CD4-positive, alpha-beta memory T cell (primary cell): Measurements from ENCODE around the gene ECT2L. TPM values are rescaled to one million over a fixed set of nuclear protein-coding genes. Genes with fewer than 3 reads are reported as not detected.

Experiments used
- CTCF ChIA-PET: fragments of 350-600 bp; sonication (Branson Sonifier 250); formaldehyde crosslinking; loops from one replicate; lab custom pipeline; 2021; ENCODE audit warnings: inconsistent platforms; ENCODE audit not compliant: partially characterized antibody; lab: Charles Lee
- POLR2A ChIA-PET: fragments of 350-600 bp; sonication (Branson Sonifier 250); formaldehyde crosslinking; loops from one replicate; lab custom pipeline; 2021; ENCODE audit not compliant: partially characterized antibody; lab: Charles Lee
- DNase-seq, 5 donors: peaks; one replicate each; pipeline versions ENCODE4 v3.0.0 to v3.0.0-alpha.2; 2020 to 2022; ENCODE audit warnings: mixed read lengths in 1 of 5
- H3K27ac ChIP-seq: one replicate; pipeline ENCODE4 v1.7.0; 2013; ENCODE audit warnings: low read depth, low read length
- H3K27me3 ChIP-seq: 2 replicates; pipeline ENCODE4 v1.7.0; 2013; ENCODE audit warnings: mild to moderate bottlenecking, low read length, moderate library complexity; ENCODE audit not compliant: insufficient read depth
- H3K36me3 ChIP-seq: 2 replicates; pipeline ENCODE4 v1.7.0; 2013; ENCODE audit warnings: mild to moderate bottlenecking, low read length, moderate library complexity; ENCODE audit not compliant: insufficient read depth
- H3K4me1 ChIP-seq: 2 replicates; pipeline ENCODE4 v1.7.0; 2013; ENCODE audit warnings: mild to moderate bottlenecking, low read length, moderate library complexity; ENCODE audit not compliant: insufficient read depth
- H3K4me3 ChIP-seq, 2 donors: one replicate each; pipeline ENCODE4 v1.7.0; 2013; ENCODE audit warnings: low read length in 2 of 2, mild to moderate bottlenecking in 1 of 2
- H3K9me3 ChIP-seq, 2 donors: one replicate each; pipeline ENCODE4 v1.7.0; 2013; ENCODE audit warnings: low read length in 2 of 2, control low read depth in 1 of 2; ENCODE audit not compliant: control insufficient read depth in 1 of 2
- H3K27ac Mint-ChIP-seq, 7 donors: one replicate each; pipeline ENCODE4 v1.8.0; 2020 to 2021; ENCODE audit warnings: mixed read lengths in 7 of 7, mild to moderate bottlenecking in 6 of 7, inconsistent platforms in 3 of 7, moderate library complexity in 3 of 7
- H3K27me3 Mint-ChIP-seq, 2 donors: one replicate each; pipeline ENCODE4 v1.8.0; 2020 to 2021; ENCODE audit warnings: mixed read lengths in 2 of 2
- H3K36me3 Mint-ChIP-seq, 2 donors: one replicate each; pipeline ENCODE4 v1.8.0; 2020 to 2021; ENCODE audit warnings: mixed read lengths in 2 of 2, inconsistent platforms in 1 of 2, mild to moderate bottlenecking in 1 of 2
- H3K4me1 Mint-ChIP-seq, 4 donors: one replicate each; pipeline ENCODE4 v1.8.0; 2020 to 2021; ENCODE audit warnings: mixed read lengths in 4 of 4, mild to moderate bottlenecking in 1 of 4
- H3K4me3 Mint-ChIP-seq, 8 donors: one replicate each; pipeline ENCODE4 v1.8.0; 2020 to 2021; ENCODE audit warnings: mixed read lengths in 8 of 8, mild to moderate bottlenecking in 7 of 8, moderate library complexity in 6 of 8, inconsistent platforms in 3 of 8
- H3K9me3 Mint-ChIP-seq, 8 donors: one replicate each; pipeline ENCODE4 v1.8.0; 2020 to 2021; ENCODE audit warnings: mixed read lengths in 8 of 8, mild to moderate bottlenecking in 5 of 8, inconsistent platforms in 3 of 8, moderate library complexity in 1 of 8
- intact Hi-C: fragments of 100-400 bp; cut with micrococcal nuclease; formaldehyde crosslinking; loops from one replicate; pipeline ENCODE4 v1.15.1; 2023
- polyA plus RNA-seq, 2 donors: library from polyadenylated mRNA; unstranded; fragments of 300-500 nt; fragmentation: Illumina TruSeq; gene quantifications; one replicate each; pipeline ENCODE4 v1.2.3, GENCODE V29; 2021
- total RNA-seq, 2 experiments: library from RNA; stranded (reverse); gene quantifications; one replicate each; pipeline ENCODE4 v1.2.3, GENCODE V29; 2021

ECT2L gene
- total and polyA plus RNA-seq, 4 experiments from 2014 or later, result 0.13 TPM; not detected in 3

GRCh38 chr6:138785079-138785478 is 10.8 kb upstream of the ECT2L start:
- Mint-ChIP-seq H3K27me3 (no peaks in the 10 kb centered on the region), H3K9me3 (no peaks in the 10 kb centered on the region), H3K4me1 (peaks cover 2 to 6% (median 5%) of the 10 kb centered on the region in 4 donors), H3K27ac (no peak overlapping the region), H3K36me3 (peaks cover 40 to 49% of the 10 kb centered on the region in 2 donors), H3K4me3 (no peak overlapping the region)
- H3K4me3 ChIP-seq, result no peak overlapping the region
- H3K27ac ChIP-seq, result no peak overlapping the region
- ChIA-PET POLR2A (no interaction called here), CTCF (interaction anchor here (0.7 to 1.3 kb wide), 2 partner anchors 9 to 234 kb away, joined by 3 read pairs; no protein-coding TSS in a partner anchor)
- no peak for DNase-seq
- H3K27me3 ChIP-seq, result no peaks in the 10 kb centered on the region
- peaks cover 6% of the 10 kb centered on the region for H3K4me1 ChIP-seq
- H3K36me3 ChIP-seq, result peaks cover 25% of the 10 kb centered on the region
- intact Hi-C loops, result no loop called here
- H3K9me3 ChIP-seq, result no peaks in the 10 kb centered on the region

GRCh38 chr6:138785980-138786379 is 9.9 kb upstream of the ECT2L start:
- CTCF ChIA-PET, result no interaction called here

DNA sequence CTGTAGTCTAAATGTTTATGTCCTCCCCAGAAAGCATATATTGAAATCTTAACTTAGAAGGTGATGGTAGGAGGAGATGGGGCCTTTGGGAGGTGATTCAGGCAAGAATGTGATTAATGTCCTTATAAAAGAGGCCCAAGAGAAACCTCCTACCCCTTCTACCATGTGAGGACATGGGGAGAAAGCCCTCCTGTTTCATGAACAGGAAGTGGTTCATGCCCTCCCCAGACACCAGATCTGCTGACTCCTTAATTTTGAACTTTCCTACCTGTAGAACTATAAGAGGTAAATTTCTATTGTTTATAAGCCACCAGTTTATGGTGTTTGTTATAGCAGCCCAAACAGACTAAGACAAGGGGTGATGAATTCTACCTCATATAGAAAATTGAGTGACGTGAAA is 8.7 kb upstream of the ECT2L start:
- peaks cover 6% of the 10 kb centered on the region for H3K4me1 ChIP-seq
- H3K4me1 Mint-ChIP-seq, result peaks cover 0 to 6% (median 5%) of the 10 kb centered on the region in 4 donors
- no peak overlapping the region for H3K4me3 ChIP-seq
- intact Hi-C loops, result no loop called here
- peaks cover 47 to 54% of the 10 kb centered on the region in 2 donors for H3K36me3 Mint-ChIP-seq
- H3K27me3 ChIP-seq, result no peaks in the 10 kb centered on the region
- POLR2A ChIA-PET, result no interaction called here
- H3K27ac Mint-ChIP-seq, result peak overlapping the region in 2 of 7 donors; percentile 0 to 1
- peaks cover 0 to 2% of the 10 kb centered on the region in 2 donors for H3K27me3 Mint-ChIP-seq
- H3K4me3 Mint-ChIP-seq, result no peak overlapping the region
- DNase-seq, result no peak
- CTCF ChIA-PET, result interaction anchor here (0.6 kb wide), 1 partner anchor 20 kb away, joined by 3 read pairs; no protein-coding TSS in a partner anchor
- H3K9me3 ChIP-seq, result no peaks in the 10 kb centered on the region
- H3K36me3 ChIP-seq, result peaks cover 20% of the 10 kb centered on the region
- no peak overlapping the region for H3K27ac ChIP-seq
- H3K9me3 Mint-ChIP-seq, result no peaks in the 10 kb centered on the region

More at GRCh38 chr6:138785980-138786379, 9.9 kb upstream of the ECT2L start:
- peaks cover 6% of the 10 kb centered on the region for H3K4me1 ChIP-seq
- no peak overlapping the region for H3K27ac ChIP-seq
- intact Hi-C loops, result no loop called here
- peaks cover 44 to 52% of the 10 kb centered on the region in 2 donors for H3K36me3 Mint-ChIP-seq
- no peak for DNase-seq
- H3K9me3 Mint-ChIP-seq, result no peaks in the 10 kb centered on the region
- peaks cover 2 to 6% (median 5%) of the 10 kb centered on the region in 4 donors for H3K4me1 Mint-ChIP-seq
- H3K4me3 ChIP-seq, result no peak overlapping the region
- H3K4me3 Mint-ChIP-seq, result no peak overlapping the region
- H3K27me3 Mint-ChIP-seq, result peaks cover 0 to 2% of the 10 kb centered on the region in 2 donors
- peaks cover 24% of the 10 kb centered on the region for H3K36me3 ChIP-seq
- no peaks in the 10 kb centered on the region for H3K9me3 ChIP-seq
- POLR2A ChIA-PET, result no interaction called here
- no peaks in the 10 kb centered on the region for H3K27me3 ChIP-seq
- no peak overlapping the region for H3K27ac Mint-ChIP-seq

GRCh38 chr6:138796771-138797170 is 884 bp downstream of the ECT2L start:
- ChIA-PET CTCF (no interaction called here), POLR2A (no interaction called here)
- Mint-ChIP-seq H3K27me3 (peaks cover 7% of the 10 kb centered on the region in 2 donors), H3K4me1 (no peaks in the 10 kb centered on the region), H3K4me3 (no peak overlapping the region), H3K27ac (no peak overlapping the region), H3K9me3 (no peaks in the 10 kb centered on the region), H3K36me3 (peaks cover 15 to 22% of the 10 kb centered on the region in 2 donors)
- intact Hi-C loops, result no loop called here
- no peak overlapping the region for H3K27ac ChIP-seq
- no peaks in the 10 kb centered on the region for H3K4me1 ChIP-seq
- H3K36me3 ChIP-seq, result peaks cover 2% of the 10 kb centered on the region
- H3K9me3 ChIP-seq, result no peaks in the 10 kb centered on the region
- DNase-seq, result no peak
- H3K4me3 ChIP-seq, result no peak overlapping the region
- H3K27me3 ChIP-seq, result no peaks in the 10 kb centered on the region

DNA sequence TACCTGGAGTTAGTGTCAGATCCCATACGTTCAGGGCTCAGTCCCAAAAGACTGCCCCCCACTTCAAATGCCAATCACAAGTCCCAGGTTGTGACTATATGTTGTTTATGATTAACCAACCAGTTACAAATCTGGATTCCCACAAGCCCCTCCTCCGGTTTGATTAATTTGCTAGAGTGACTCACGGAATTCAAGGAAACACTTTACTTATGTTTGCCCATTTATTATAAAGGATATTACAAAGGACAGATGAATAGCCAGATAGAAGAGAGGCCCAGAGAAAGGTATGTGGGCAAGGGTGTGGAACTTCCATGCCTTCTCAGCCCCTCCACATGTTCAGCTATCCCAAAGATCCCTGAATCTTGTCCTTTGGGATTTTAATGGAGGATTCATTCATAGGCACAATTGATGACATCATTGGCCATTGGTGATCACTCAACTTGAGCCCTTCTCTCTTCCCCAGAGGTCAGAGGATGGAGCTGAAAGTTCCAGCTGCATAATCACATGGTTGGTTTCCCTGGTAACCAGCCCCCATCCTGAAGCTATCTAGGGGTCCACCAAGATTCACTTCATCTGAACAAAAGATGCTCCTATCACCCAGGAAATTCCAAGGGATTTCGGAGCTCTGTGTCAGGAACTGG is 2.0 kb downstream of the ECT2L start:
- no peak overlapping the region for H3K27ac Mint-ChIP-seq
- ChIA-PET POLR2A (interaction anchor here (0.6 kb wide), 1 partner anchor 156 kb away, joined by 3 read pairs; no protein-coding TSS in a partner anchor), CTCF (interaction anchor here (1.0 kb wide), 1 partner anchor 18 kb away, joined by 4 read pairs; no protein-coding TSS in a partner anchor)
- peaks cover 4 to 11% of the 10 kb centered on the region in 2 donors for H3K36me3 Mint-ChIP-seq
- no peak for DNase-seq
- H3K4me1 Mint-ChIP-seq, result no peaks in the 10 kb centered on the region
- no peak overlapping the region for H3K4me3 ChIP-seq
- no peaks in the 10 kb centered on the region for H3K27me3 ChIP-seq
- H3K36me3 ChIP-seq, result no peaks in the 10 kb centered on the region
- intact Hi-C loops, result no loop called here
- no peaks in the 10 kb centered on the region for H3K4me1 ChIP-seq
- H3K9me3 ChIP-seq, result no peaks in the 10 kb centered on the region
- no peak overlapping the region for H3K27ac ChIP-seq
- H3K9me3 Mint-ChIP-seq, result no peaks in the 10 kb centered on the region
- H3K27me3 Mint-ChIP-seq, result peaks cover 7% of the 10 kb centered on the region in 2 donors
- H3K4me3 Mint-ChIP-seq, result peak overlapping the region in 1 of 8 donors; percentile 35

GRCh38 chr6:138800377-138801150 is 4.7 kb downstream of the ECT2L start:
- H3K27me3 Mint-ChIP-seq, result peaks cover 3% of the 10 kb centered on the region in 2 donors
- no peak overlapping the region for H3K27ac Mint-ChIP-seq
- Histone ChIP-seq H3K27me3 (no peaks in the 10 kb centered on the region), H3K4me1 (no peaks in the 10 kb centered on the region), H3K36me3 (no peaks in the 10 kb centered on the region), H3K9me3 (no peaks in the 10 kb centered on the region), H3K4me3 (no peak overlapping the region), H3K27ac (no peak overlapping the region)
- no peaks in the 10 kb centered on the region for H3K4me1 Mint-ChIP-seq
- H3K9me3 Mint-ChIP-seq, result no peaks in the 10 kb centered on the region
- no peaks in the 10 kb centered on the region for H3K36me3 Mint-ChIP-seq
- ChIA-PET POLR2A (no interaction called here), CTCF (no interaction called here)
- DNase-seq, result no peak
- intact Hi-C loops, result no loop called here
- no peak overlapping the region for H3K4me3 Mint-ChIP-seq

DNA sequence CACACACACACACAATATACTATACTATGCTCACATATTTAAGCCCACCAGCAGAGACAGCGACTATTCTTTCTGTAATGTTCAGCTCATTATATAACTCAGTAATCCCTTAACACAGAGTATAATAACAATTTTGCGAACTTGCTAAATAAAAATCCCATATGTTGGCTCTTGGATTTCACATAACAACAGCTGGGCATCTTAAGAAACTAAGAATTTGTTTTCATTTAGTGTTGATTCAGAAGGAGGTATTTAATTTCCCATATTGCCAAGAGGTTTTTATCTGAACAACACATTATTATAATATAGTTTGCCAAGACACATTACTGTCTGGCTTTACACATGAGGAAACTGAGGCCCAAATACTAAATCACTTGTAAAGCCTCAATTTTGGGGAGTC is 7.4 kb downstream of the ECT2L start:
- no peaks in the 10 kb centered on the region for H3K36me3 Mint-ChIP-seq
- H3K27ac ChIP-seq, result no peak overlapping the region
- H3K4me3 Mint-ChIP-seq, result no peak overlapping the region
- no peaks in the 10 kb centered on the region for H3K4me1 Mint-ChIP-seq
- DNase-seq, result no peak
- H3K4me1 ChIP-seq, result no peaks in the 10 kb centered on the region
- no peaks in the 10 kb centered on the region for H3K27me3 ChIP-seq
- no peaks in the 10 kb centered on the region for H3K36me3 ChIP-seq
- H3K9me3 ChIP-seq, result no peaks in the 10 kb centered on the region
- peaks cover 3 to 5% of the 10 kb centered on the region in 2 donors for H3K27me3 Mint-ChIP-seq
- no peaks in the 10 kb centered on the region for H3K9me3 Mint-ChIP-seq
- intact Hi-C loops, result no loop called here
- H3K27ac Mint-ChIP-seq, result no peak overlapping the region
- ChIA-PET POLR2A (no interaction called here), CTCF (no interaction called here)
- no peak overlapping the region for H3K4me3 ChIP-seq
